DMS114 treated with DMSO at 0.1 percent for 48 hours (cell line): ENCODE results near the gene ARHGAP15.

Experiments used
- DNase-seq: peaks from one replicate; lab custom pipeline; 2025; ENCODE audit not compliant: unreplicated experiment; lab: John Stamatoyannopoulos, UW

Gene ARHGAP15

GRCh38 chr2:143802871-143803650, 673.8 kb downstream of the ARHGAP15 start:
- no peak for DNase-seq

GRCh38 chr2:143803936-143804335, 674.7 kb downstream of the ARHGAP15 start:
- DNase-seq: no peak

- DNase-seq: no peak
These were observed 676.4 kb downstream of the ARHGAP15 start for GRCh38 chr2:143805666-143806065.

GRCh38 chr2:143807192-143807591, 678.0 kb downstream of the ARHGAP15 start:
- no peak for DNase-seq

GRCh38 chr2:143807671-143808070, 678.5 kb downstream of the ARHGAP15 start:
- DNase-seq: no peak

GRCh38 chr2:143808166-143808565, 678.9 kb downstream of the ARHGAP15 start:
- no peak for DNase-seq

GRCh38 chr2:143815082-143815481, 685.9 kb downstream of the ARHGAP15 start:
- no peak for DNase-seq

- DNase-seq: no peak
These were observed 687.7 kb downstream of the ARHGAP15 start for GRCh38 chr2:143816916-143817315.
